Breast epithelium (tissue), 3 donors: ENCODE measurements around the gene BCL3.

Source experiments
- CTCF ChIP-seq, 3 donors: fragments of 450-650 bp; IDR thresholded peaks; one replicate each; pipeline ENCODE4 v1.5.1; 2016 to 2017; ENCODE audit warnings: antibody characterized with exemption in 3 of 3, mild to moderate bottlenecking in 3 of 3, moderate library complexity in 3 of 3
- POLR2A ChIP-seq: fragments of 450-650 bp; IDR thresholded peaks from one replicate; pipeline ENCODE4 v1.6.1; 2016; ENCODE audit warnings: antibody characterized with exemption, mild to moderate bottlenecking, moderate library complexity
- POLR2AphosphoS5 ChIP-seq, 3 donors: sonication (generic); formaldehyde crosslinking; IDR thresholded peaks; one replicate each; pipeline ENCODE4 v1.6.1; 2017; ENCODE audit warnings: antibody characterized with exemption in 3 of 3

GRCh38 chr19:44737238-44738071 lies 11.1 kb upstream of the BCL3 start:
- no peak for TF ChIP-seq CTCF (IDR thresholded peaks at IDR 0.05)
- TF ChIP-seq POLR2AphosphoS5 (IDR thresholded peaks at IDR 0.05) = no peak
- no peak for TF ChIP-seq POLR2A
